ENCODE results near the gene EEF1AKMT3. TPM values are rescaled to one million over a fixed set of nuclear protein-coding genes. Genes with fewer than 3 reads are reported as not detected.

EEF1AKMT3 gene
- total and polyA plus RNA-seq, 2 experiments from 2014 or later, result 1.3 to 5.3 TPM

DNA sequence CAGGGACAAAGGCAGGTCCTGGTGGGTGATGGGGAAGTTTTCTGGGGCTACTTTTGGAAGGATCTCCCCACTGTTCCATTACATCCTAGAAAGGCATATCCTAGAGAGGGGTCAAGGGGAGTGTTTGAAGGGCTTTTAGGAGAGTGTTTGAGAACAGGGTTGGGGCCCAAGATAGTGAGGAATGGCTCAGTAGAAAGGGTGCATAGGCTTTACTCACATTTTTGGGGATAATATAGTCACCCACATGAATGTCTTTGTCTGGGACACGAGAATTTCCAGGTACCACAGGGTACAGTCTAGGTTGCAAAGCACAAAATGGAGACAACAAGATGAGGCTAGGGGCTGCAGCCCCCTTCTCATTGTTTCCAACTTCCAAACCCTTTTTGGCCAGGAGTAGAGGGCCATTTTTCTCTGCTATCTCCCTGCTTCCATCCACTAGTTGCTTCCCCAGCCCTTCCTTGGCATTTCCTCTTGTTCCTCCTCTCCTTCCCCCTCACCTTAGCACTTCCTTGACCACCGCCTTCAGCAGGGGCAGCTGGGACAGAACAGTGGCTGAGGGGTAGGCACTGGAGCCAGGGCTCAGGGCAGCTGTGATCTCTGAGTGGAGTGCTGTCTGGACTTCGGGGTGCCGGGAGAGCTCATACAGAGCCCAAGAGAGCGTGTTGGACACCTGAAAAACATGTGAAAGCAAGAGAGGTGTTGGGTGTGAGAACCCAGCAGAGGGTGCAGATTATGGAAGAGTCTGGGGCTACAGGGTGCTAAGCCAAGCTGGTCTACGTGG is 8.3 kb upstream of the EEF1AKMT3 start:
- Histone ChIP-seq H3K4me3 (peak overlapping the region; percentile 83), H3K4me1 (ENCODE audit: insufficient read depth) (peaks cover 21% of the 10 kb centered on the region; the same call in 1 of the 2 replicates), H2AFZ (peak overlapping the region; percentile 95), H3K27me3 (ENCODE audit: insufficient read depth) (peaks cover 83% of the 10 kb centered on the region), H3K4me2 (peak overlapping the region; percentile 97), H3K36me3 (ENCODE audit: insufficient read depth) (no peaks in the 10 kb centered on the region; the same call in 1 of the 2 replicates), H3F3A (replicated peaks; ENCODE audit: low read depth) (peaks cover 11% of the 10 kb centered on the region), H3K27ac (ENCODE audit: low read depth) (no peak overlapping the region), H3K79me2 (replicated peaks; ENCODE audit: insufficient read depth) (no peaks in the 10 kb centered on the region), H4K20me1 (replicated peaks; ENCODE audit: insufficient read depth) (no peaks in the 10 kb centered on the region), H3K9me2 (ENCODE audit: insufficient read depth) (no peaks in the 10 kb centered on the region)
- Mint-ChIP-seq H3K27ac (no peak overlapping the region; the same call in 1 of the 2 replicates), H3K4me3 (peak overlapping the region; percentile 68), H3K27me3 (ENCODE audit: insufficient read depth, low read depth, poor library complexity) (peaks cover 57% of the 10 kb centered on the region), H3K4me1 (peaks cover 36% of the 10 kb centered on the region), H3K9me3 (no peaks in the 10 kb centered on the region), H3K36me3 (ENCODE audit: low read depth) (peaks cover 12% of the 10 kb centered on the region)
- TF ChIP-seq, protein P1, sequence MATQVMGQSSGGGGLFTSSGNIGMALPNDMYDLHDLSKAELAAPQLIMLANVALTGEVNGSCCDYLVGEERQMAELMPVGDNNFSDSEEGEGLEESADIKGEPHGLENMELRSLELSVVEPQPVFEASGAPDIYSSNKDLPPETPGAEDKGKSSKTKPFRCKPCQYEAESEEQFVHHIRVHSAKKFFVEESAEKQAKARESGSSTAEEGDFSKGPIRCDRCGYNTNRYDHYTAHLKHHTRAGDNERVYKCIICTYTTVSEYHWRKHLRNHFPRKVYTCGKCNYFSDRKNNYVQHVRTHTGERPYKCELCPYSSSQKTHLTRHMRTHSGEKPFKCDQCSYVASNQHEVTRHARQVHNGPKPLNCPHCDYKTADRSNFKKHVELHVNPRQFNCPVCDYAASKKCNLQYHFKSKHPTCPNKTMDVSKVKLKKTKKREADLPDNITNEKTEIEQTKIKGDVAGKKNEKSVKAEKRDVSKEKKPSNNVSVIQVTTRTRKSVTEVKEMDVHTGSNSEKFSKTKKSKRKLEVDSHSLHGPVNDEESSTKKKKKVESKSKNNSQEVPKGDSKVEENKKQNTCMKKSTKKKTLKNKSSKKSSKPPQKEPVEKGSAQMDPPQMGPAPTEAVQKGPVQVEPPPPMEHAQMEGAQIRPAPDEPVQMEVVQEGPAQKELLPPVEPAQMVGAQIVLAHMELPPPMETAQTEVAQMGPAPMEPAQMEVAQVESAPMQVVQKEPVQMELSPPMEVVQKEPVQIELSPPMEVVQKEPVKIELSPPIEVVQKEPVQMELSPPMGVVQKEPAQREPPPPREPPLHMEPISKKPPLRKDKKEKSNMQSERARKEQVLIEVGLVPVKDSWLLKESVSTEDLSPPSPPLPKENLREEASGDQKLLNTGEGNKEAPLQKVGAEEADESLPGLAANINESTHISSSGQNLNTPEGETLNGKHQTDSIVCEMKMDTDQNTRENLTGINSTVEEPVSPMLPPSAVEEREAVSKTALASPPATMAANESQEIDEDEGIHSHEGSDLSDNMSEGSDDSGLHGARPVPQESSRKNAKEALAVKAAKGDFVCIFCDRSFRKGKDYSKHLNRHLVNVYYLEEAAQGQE (IDR thresholded peaks at IDR 0.05; ENCODE audit: unreplicated experiment), result no peak
- TF ChIP-seq EZH2phosphoT487 (IDR thresholded peaks at IDR 0.05; ENCODE audit: unreplicated experiment) (no peak), ZNF114 (CRISPR knock-in tag; IDR thresholded peaks at IDR 0.05) (no peak), EZH2 (IDR thresholded peaks at IDR 0.05; ENCODE audit: low read depth, unreplicated experiment) (peak; percentile 19), CREB1 (CRISPR knock-in tag; IDR thresholded peaks at IDR 0.05; ENCODE audit: low read depth) (no peak), STAT1 (IDR thresholded peaks at IDR 0.05; ENCODE audit: unreplicated experiment) (no peak)
- TF ChIP-seq, protein P2, sequence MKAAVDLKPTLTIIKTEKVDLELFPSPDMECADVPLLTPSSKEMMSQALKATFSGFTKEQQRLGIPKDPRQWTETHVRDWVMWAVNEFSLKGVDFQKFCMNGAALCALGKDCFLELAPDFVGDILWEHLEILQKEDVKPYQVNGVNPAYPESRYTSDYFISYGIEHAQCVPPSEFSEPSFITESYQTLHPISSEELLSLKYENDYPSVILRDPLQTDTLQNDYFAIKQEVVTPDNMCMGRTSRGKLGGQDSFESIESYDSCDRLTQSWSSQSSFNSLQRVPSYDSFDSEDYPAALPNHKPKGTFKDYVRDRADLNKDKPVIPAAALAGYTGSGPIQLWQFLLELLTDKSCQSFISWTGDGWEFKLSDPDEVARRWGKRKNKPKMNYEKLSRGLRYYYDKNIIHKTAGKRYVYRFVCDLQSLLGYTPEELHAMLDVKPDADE (IDR thresholded peaks at IDR 0.05), result no peak
- TF ChIP-seq, protein P3, sequence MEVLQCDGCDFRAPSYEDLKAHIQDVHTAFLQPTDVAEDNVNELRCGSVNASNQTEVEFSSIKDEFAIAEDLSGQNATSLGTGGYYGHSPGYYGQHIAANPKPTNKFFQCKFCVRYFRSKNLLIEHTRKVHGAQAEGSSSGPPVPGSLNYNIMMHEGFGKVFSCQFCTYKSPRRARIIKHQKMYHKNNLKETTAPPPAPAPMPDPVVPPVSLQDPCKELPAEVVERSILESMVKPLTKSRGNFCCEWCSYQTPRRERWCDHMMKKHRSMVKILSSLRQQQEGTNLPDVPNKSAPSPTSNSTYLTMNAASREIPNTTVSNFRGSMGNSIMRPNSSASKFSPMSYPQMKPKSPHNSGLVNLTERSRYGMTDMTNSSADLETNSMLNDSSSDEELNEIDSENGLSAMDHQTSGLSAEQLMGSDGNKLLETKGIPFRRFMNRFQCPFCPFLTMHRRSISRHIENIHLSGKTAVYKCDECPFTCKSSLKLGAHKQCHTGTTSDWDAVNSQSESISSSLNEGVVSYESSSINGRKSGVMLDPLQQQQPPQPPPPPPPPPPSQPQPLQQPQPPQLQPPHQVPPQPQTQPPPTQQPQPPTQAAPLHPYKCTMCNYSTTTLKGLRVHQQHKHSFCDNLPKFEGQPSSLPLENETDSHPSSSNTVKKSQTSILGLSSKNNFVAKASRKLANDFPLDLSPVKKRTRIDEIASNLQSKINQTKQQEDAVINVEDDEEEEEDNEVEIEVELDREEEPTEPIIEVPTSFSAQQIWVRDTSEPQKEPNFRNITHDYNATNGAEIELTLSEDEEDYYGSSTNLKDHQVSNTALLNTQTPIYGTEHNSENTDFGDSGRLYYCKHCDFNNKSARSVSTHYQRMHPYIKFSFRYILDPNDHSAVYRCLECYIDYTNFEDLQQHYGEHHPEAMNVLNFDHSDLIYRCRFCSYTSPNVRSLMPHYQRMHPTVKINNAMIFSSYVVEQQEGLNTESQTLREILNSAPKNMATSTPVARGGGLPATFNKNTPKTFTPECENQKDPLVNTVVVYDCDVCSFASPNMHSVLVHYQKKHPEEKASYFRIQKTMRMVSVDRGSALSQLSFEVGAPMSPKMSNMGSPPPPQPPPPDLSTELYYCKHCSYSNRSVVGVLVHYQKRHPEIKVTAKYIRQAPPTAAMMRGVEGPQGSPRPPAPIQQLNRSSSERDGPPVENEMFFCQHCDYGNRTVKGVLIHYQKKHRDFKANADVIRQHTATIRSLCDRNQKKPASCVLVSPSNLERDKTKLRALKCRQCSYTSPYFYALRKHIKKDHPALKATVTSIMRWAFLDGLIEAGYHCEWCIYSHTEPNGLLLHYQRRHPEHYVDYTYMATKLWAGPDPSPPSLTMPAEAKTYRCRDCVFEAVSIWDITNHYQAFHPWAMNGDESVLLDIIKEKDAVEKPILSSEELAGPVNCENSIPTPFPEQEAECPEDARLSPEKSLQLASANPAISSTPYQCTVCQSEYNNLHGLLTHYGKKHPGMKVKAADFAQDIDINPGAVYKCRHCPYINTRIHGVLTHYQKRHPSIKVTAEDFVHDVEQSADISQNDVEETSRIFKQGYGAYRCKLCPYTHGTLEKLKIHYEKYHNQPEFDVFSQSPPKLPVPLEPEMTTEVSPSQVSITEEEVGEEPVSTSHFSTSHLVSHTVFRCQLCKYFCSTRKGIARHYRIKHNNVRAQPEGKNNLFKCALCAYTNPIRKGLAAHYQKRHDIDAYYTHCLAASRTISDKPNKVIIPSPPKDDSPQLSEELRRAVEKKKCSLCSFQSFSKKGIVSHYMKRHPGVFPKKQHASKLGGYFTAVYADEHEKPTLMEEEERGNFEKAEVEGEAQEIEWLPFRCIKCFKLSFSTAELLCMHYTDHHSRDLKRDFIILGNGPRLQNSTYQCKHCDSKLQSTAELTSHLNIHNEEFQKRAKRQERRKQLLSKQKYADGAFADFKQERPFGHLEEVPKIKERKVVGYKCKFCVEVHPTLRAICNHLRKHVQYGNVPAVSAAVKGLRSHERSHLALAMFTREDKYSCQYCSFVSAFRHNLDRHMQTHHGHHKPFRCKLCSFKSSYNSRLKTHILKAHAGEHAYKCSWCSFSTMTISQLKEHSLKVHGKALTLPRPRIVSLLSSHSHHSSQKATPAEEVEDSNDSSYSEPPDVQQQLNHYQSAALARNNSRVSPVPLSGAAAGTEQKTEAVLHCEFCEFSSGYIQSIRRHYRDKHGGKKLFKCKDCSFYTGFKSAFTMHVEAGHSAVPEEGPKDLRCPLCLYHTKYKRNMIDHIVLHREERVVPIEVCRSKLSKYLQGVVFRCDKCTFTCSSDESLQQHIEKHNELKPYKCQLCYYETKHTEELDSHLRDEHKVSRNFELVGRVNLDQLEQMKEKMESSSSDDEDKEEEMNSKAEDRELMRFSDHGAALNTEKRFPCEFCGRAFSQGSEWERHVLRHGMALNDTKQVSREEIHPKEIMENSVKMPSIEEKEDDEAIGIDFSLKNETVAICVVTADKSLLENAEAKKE (CRISPR knock-in tag; IDR thresholded peaks at IDR 0.05), result no peak
- ATAC-seq, result no peak
- no peak for DNase-seq (ENCODE audit: low spot score)
